A549 (cell line): Measurements from ENCODE around the gene NRG4.
"Not testable (repeated sequence)": the region's sequence is repeated elsewhere in the genome, so short reads cannot be mapped to it uniquely, and the experiment has no call there.

Experiments
- EP300 ChIP-seq, 2 experiments: fragments of >200 bp; sonication (Bioruptor Twin); formaldehyde crosslinking; IDR thresholded peaks; 2 replicates in 1 of 2; 3 replicates in 1 of 2; pipeline ENCODE4 v1.6.1; 2016 to 2017
- JUNB ChIP-seq: fragments of >200 bp; sonication (Bioruptor Twin); formaldehyde crosslinking; IDR thresholded peaks from 2 replicates; pipeline ENCODE4 v1.6.1; 2016
- POLR2A ChIP-seq: IDR thresholded peaks from 2 replicates; pipeline ENCODE4 v1.6.1; 2012; ENCODE audit warnings: mild to moderate bottlenecking, low read length
- RFX5 ChIP-seq: fragments of 450-650 bp; IDR thresholded peaks from 2 replicates; pipeline ENCODE4 v1.7.1; 2014; ENCODE audit warnings: antibody characterized with exemption, mild to moderate bottlenecking, moderate library complexity
- SREBF2 ChIP-seq: fragments of 450-650 bp; IDR thresholded peaks from 2 replicates; pipeline ENCODE4 v1.6.1; 2014; ENCODE audit warnings: mild to moderate bottlenecking, moderate library complexity
- TF ChIP-seq, protein P1 (sequence below): fragments of >200 bp; sonication (Bioruptor Twin); formaldehyde crosslinking; IDR thresholded peaks from 3 replicates; pipeline ENCODE4 v1.5.1; 2016
- TF ChIP-seq, protein P2 (sequence below): fragments of 200-600 bp; sonication (generic); IDR thresholded peaks from 2 replicates; pipeline ENCODE4 v1.6.1; 2016; ENCODE audit warnings: antibody characterized with exemption, mild to moderate bottlenecking, moderate library complexity

DNA sequence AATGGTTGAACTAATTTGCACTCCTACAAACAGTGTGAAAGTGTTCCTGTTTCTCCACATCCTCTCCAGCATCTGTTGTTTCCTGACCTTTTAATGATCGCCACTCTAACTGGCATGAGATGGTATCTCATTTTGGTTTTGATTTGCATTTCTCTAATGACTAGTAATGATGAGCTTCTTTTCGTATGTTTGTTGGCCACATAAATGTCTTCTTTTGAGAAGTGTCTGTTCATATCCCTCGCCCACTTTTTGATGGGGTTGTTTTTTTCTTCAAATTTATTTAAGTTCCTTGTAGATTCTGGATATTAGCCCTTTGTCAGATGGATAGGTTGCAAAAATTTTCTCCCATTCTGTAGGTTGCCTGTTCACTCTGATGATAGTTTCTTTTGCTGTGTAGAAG, 101.9 kb downstream of the NRG4 start:
- TF ChIP-seq, protein P1, sequence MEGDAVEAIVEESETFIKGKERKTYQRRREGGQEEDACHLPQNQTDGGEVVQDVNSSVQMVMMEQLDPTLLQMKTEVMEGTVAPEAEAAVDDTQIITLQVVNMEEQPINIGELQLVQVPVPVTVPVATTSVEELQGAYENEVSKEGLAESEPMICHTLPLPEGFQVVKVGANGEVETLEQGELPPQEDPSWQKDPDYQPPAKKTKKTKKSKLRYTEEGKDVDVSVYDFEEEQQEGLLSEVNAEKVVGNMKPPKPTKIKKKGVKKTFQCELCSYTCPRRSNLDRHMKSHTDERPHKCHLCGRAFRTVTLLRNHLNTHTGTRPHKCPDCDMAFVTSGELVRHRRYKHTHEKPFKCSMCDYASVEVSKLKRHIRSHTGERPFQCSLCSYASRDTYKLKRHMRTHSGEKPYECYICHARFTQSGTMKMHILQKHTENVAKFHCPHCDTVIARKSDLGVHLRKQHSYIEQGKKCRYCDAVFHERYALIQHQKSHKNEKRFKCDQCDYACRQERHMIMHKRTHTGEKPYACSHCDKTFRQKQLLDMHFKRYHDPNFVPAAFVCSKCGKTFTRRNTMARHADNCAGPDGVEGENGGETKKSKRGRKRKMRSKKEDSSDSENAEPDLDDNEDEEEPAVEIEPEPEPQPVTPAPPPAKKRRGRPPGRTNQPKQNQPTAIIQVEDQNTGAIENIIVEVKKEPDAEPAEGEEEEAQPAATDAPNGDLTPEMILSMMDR: not testable (repeated sequence)
- TF ChIP-seq POLR2A; EP300 (IDR thresholded peaks at IDR 0.05); SREBF2; RFX5; JUNB: not testable (repeated sequence)
- TF ChIP-seq, protein P2, sequence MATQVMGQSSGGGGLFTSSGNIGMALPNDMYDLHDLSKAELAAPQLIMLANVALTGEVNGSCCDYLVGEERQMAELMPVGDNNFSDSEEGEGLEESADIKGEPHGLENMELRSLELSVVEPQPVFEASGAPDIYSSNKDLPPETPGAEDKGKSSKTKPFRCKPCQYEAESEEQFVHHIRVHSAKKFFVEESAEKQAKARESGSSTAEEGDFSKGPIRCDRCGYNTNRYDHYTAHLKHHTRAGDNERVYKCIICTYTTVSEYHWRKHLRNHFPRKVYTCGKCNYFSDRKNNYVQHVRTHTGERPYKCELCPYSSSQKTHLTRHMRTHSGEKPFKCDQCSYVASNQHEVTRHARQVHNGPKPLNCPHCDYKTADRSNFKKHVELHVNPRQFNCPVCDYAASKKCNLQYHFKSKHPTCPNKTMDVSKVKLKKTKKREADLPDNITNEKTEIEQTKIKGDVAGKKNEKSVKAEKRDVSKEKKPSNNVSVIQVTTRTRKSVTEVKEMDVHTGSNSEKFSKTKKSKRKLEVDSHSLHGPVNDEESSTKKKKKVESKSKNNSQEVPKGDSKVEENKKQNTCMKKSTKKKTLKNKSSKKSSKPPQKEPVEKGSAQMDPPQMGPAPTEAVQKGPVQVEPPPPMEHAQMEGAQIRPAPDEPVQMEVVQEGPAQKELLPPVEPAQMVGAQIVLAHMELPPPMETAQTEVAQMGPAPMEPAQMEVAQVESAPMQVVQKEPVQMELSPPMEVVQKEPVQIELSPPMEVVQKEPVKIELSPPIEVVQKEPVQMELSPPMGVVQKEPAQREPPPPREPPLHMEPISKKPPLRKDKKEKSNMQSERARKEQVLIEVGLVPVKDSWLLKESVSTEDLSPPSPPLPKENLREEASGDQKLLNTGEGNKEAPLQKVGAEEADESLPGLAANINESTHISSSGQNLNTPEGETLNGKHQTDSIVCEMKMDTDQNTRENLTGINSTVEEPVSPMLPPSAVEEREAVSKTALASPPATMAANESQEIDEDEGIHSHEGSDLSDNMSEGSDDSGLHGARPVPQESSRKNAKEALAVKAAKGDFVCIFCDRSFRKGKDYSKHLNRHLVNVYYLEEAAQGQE: not testable (repeated sequence)
